ENCODE results near the gene AUTS2.

AUTS2 gene

GRCh38 chr7:69803699-69804516 lies 205.6 kb downstream of the AUTS2 start:
- no peak for TF ChIP-seq CTCF (IDR thresholded peaks at IDR 0.05; ENCODE audit: borderline replicate concordance, insufficient read depth, low read depth, low read length)
- H3K4me3 ChIP-seq (ENCODE audit: low read depth, low read length), result no peak overlapping the region

- TF ChIP-seq CTCF (IDR thresholded peaks at IDR 0.05; ENCODE audit: borderline replicate concordance, insufficient read depth, low read depth, low read length), result no peak
- H3K4me3 ChIP-seq (ENCODE audit: low read depth, low read length), result no peak overlapping the region
These were observed 206.7 kb downstream of the AUTS2 start for GRCh38 chr7:69804962-69805361.

- H3K4me3 ChIP-seq (ENCODE audit: low read depth, low read length), result no peak overlapping the region
- TF ChIP-seq CTCF (IDR thresholded peaks at IDR 0.05; ENCODE audit: borderline replicate concordance, insufficient read depth, low read depth, low read length), result no peak
These were observed 210.1 kb downstream of the AUTS2 start for GRCh38 chr7:69808391-69808790.

GRCh38 chr7:69811476-69812308 lies 213.4 kb downstream of the AUTS2 start:
- no peak for TF ChIP-seq CTCF (IDR thresholded peaks at IDR 0.05; ENCODE audit: borderline replicate concordance, insufficient read depth, low read depth, low read length)
- no peak overlapping the region for H3K4me3 ChIP-seq (ENCODE audit: low read depth, low read length)

GRCh38 chr7:69812756-69813155 lies 214.5 kb downstream of the AUTS2 start:
- H3K4me3 ChIP-seq (ENCODE audit: low read depth, low read length), result no peak overlapping the region
- TF ChIP-seq CTCF (IDR thresholded peaks at IDR 0.05; ENCODE audit: borderline replicate concordance, insufficient read depth, low read depth, low read length), result no peak

- no peak overlapping the region for H3K4me3 ChIP-seq (ENCODE audit: low read depth, low read length)
- no peak for TF ChIP-seq CTCF (IDR thresholded peaks at IDR 0.05; ENCODE audit: borderline replicate concordance, insufficient read depth, low read depth, low read length)
These were observed 215.5 kb downstream of the AUTS2 start for GRCh38 chr7:69813637-69814240.

Data from GM12875 (cell line).